ENCODE measurements around the gene SNED1.
"Not testable (repeated sequence)": the region's sequence is repeated elsewhere in the genome, so short reads cannot be mapped to it uniquely, and the experiment has no call there.

The SNED1 gene

DNA sequence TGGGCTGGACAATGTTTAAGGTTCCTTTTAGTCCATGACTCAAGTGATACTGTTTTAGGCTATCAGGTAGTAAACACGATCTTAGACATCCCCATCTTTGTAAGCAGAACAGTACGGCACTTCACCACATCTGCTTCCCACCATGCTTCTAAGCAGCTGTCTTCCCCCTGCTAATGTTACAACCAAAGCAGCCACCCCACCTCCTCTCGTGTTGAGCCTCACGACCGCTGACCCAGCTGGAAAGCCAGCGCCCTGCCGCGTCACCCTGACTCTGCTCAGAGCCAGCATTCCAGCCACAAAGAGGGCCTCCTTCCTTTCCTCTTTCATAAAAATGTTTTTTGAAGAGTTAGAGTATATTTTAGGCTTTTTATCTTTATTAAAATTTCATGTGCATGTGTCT is 94.3 kb downstream of the SNED1 start:
- Histone ChIP-seq H3K27me3 (ENCODE audit: insufficient read depth, poor library complexity, severe bottlenecking) (no peaks in the 10 kb centered on the region), H3K27ac (replicated peaks) (no peak overlapping the region), H3K4me3 (replicated peaks; ENCODE audit: insufficient read depth, low read length) (no peak overlapping the region)
- TF ChIP-seq, protein P1, sequence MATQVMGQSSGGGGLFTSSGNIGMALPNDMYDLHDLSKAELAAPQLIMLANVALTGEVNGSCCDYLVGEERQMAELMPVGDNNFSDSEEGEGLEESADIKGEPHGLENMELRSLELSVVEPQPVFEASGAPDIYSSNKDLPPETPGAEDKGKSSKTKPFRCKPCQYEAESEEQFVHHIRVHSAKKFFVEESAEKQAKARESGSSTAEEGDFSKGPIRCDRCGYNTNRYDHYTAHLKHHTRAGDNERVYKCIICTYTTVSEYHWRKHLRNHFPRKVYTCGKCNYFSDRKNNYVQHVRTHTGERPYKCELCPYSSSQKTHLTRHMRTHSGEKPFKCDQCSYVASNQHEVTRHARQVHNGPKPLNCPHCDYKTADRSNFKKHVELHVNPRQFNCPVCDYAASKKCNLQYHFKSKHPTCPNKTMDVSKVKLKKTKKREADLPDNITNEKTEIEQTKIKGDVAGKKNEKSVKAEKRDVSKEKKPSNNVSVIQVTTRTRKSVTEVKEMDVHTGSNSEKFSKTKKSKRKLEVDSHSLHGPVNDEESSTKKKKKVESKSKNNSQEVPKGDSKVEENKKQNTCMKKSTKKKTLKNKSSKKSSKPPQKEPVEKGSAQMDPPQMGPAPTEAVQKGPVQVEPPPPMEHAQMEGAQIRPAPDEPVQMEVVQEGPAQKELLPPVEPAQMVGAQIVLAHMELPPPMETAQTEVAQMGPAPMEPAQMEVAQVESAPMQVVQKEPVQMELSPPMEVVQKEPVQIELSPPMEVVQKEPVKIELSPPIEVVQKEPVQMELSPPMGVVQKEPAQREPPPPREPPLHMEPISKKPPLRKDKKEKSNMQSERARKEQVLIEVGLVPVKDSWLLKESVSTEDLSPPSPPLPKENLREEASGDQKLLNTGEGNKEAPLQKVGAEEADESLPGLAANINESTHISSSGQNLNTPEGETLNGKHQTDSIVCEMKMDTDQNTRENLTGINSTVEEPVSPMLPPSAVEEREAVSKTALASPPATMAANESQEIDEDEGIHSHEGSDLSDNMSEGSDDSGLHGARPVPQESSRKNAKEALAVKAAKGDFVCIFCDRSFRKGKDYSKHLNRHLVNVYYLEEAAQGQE (IDR thresholded peaks at IDR 0.05; ENCODE audit: insufficient replicate concordance, low read depth): no peak
- TF ChIP-seq GABPA (IDR thresholded peaks at IDR 0.05; ENCODE audit: low read depth): no peak
- no peak for TF ChIP-seq SPI1 (IDR thresholded peaks at IDR 0.05; ENCODE audit: borderline replicate concordance, low read depth)
- TF ChIP-seq POLR2AphosphoS5 (IDR thresholded peaks at IDR 0.05; ENCODE audit: low read depth): no peak
- TF ChIP-seq, protein P2, sequence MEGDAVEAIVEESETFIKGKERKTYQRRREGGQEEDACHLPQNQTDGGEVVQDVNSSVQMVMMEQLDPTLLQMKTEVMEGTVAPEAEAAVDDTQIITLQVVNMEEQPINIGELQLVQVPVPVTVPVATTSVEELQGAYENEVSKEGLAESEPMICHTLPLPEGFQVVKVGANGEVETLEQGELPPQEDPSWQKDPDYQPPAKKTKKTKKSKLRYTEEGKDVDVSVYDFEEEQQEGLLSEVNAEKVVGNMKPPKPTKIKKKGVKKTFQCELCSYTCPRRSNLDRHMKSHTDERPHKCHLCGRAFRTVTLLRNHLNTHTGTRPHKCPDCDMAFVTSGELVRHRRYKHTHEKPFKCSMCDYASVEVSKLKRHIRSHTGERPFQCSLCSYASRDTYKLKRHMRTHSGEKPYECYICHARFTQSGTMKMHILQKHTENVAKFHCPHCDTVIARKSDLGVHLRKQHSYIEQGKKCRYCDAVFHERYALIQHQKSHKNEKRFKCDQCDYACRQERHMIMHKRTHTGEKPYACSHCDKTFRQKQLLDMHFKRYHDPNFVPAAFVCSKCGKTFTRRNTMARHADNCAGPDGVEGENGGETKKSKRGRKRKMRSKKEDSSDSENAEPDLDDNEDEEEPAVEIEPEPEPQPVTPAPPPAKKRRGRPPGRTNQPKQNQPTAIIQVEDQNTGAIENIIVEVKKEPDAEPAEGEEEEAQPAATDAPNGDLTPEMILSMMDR (IDR thresholded peaks at IDR 0.05; ENCODE audit: insufficient read depth, low read length): no peak
- DNase-seq (ENCODE audit: low read depth in 1 of 2, low spot score in 1 of 2): no peak

DNA sequence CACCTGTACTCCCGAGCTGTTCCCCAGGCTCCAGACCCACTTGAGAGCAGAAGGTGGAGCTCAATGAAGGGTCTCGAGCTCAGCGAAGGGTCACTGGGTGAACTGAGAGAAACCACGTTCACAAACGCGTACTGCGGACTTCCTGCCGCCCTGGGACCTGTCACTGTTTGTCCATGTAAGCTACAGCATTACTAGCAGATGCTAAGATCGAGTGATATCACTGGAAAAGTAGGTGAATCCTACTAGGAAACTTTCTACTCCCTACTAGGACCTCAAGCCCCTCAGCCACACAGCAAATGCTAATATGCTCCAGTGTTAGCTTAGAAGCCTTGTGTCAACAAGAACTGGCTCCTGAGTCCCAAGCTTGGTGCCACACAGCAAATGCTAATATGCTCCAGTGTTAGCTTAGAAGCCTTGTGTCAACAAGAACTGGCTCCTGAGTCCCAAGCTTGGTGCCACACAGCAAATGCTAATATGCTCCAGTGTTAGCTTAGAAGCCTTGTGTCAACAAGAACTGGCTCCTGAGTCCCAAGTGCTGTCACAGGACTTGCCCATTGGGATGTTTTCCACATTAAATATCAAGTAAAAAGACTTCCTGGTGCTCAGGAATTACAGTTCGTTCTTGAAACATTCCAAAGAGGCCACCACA is 94.8 kb downstream of the SNED1 start:
- H3K27me3 ChIP-seq (ENCODE audit: insufficient read depth, poor library complexity, severe bottlenecking); H3K27ac ChIP-seq (replicated peaks); DNase-seq (ENCODE audit: low read depth in 1 of 2, low spot score in 1 of 2); H3K4me3 ChIP-seq (replicated peaks; ENCODE audit: insufficient read depth, low read length): not testable (repeated sequence)

DNA sequence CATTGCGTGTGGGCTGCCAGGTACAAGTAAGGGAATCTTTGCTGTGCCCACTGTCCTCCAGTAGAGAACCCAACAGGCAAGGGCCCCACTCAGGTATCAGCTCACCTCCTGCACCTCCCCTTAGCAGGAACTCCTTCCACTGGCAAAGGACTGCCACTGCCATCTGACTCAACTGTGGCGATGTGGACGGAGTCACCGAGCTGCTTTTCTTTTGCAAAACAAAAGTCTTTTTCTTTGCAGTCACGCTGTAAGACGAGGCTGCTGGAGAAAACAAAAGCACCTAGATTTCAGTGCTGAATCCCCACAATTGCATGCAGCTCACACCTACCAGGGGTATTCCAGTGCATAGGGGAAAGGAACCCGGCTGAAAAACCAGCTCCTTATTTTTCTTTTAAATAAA is 95.8 kb downstream of the SNED1 start:
- no peak overlapping the region for H3K27ac ChIP-seq (replicated peaks)
- H3K27me3 ChIP-seq (ENCODE audit: insufficient read depth, poor library complexity, severe bottlenecking): no peaks in the 10 kb centered on the region
- H3K4me3 ChIP-seq (replicated peaks; ENCODE audit: insufficient read depth, low read length): no peak overlapping the region
- TF ChIP-seq SPI1 (IDR thresholded peaks at IDR 0.05; ENCODE audit: borderline replicate concordance, low read depth): no peak
- TF ChIP-seq GABPA (IDR thresholded peaks at IDR 0.05; ENCODE audit: low read depth): no peak
- TF ChIP-seq, protein P2 (IDR thresholded peaks at IDR 0.05; ENCODE audit: insufficient read depth, low read length): no peak
- TF ChIP-seq, protein P1 (IDR thresholded peaks at IDR 0.05; ENCODE audit: insufficient replicate concordance, low read depth): no peak
- no peak for TF ChIP-seq POLR2AphosphoS5 (IDR thresholded peaks at IDR 0.05; ENCODE audit: low read depth)
- no peak for DNase-seq (ENCODE audit: low read depth in 1 of 2, low spot score in 1 of 2)

DNA sequence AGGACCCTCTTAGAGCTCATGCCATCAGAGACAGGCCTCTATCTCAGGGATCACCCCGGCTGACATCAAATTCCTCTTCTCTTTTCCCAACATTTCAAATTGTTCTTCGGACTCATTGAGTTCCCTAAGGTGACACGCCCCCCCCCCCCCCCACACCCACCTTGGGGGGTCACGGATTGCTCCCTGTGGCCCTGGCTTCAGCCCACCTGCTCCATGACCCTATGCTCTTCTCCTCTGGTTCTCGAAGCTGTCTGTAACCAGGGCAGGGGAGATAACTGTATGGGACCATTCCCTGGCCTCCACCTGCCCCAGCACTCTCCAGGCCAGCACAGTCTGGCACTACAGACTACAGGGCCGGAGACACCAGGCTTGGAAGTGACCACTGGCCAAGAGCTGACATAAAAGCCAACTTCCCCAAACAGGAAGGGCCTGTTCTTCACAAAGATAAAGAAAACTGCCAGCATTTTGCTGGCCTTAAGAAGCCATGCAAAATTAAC is 96.6 kb downstream of the SNED1 start:
- DNase-seq (ENCODE audit: low read depth in 1 of 2, low spot score in 1 of 2): no peak
- no peak overlapping the region for H3K4me3 ChIP-seq (replicated peaks; ENCODE audit: insufficient read depth, low read length)
- no peaks in the 10 kb centered on the region for H3K27me3 ChIP-seq (ENCODE audit: insufficient read depth, poor library complexity, severe bottlenecking)
- TF ChIP-seq, protein P2 (IDR thresholded peaks at IDR 0.05; ENCODE audit: insufficient read depth, low read length): no peak
- TF ChIP-seq SPI1 (IDR thresholded peaks at IDR 0.05; ENCODE audit: borderline replicate concordance, low read depth) (no peak), GABPA (IDR thresholded peaks at IDR 0.05; ENCODE audit: low read depth) (no peak), POLR2AphosphoS5 (IDR thresholded peaks at IDR 0.05; ENCODE audit: low read depth) (no peak)
- TF ChIP-seq, protein P1 (IDR thresholded peaks at IDR 0.05; ENCODE audit: insufficient replicate concordance, low read depth): no peak
- no peak overlapping the region for H3K27ac ChIP-seq (replicated peaks)
